MM.1S (cell line): ENCODE results near the gene PSMA2.

ENCODE experiments used
- DNase-seq: peaks from one replicate; pipeline ENCODE4 v3.0.0-alpha.2; 2015
- H2AFZ ChIP-seq: fragments of 300-600 bp; sonication (generic); 2 replicates; pipeline ENCODE4 v1.6.0; 2016; ENCODE audit warnings: antibody characterized with exemption, low read length
- H3F3A ChIP-seq: fragments of 300-600 bp; sonication (generic); 2 replicates; pipeline ENCODE4 v1.6.1; 2016; ENCODE audit warnings: mild to moderate bottlenecking, antibody characterized with exemption, low read length, moderate library complexity, mixed read lengths; ENCODE audit not compliant: insufficient read depth
- H3K27ac ChIP-seq: fragments of 300-600 bp; sonication (generic); 2 replicates; pipeline ENCODE4 v1.5.1; 2016; ENCODE audit warnings: mild to moderate bottlenecking, low read length
- H3K27me3 ChIP-seq: fragments of 300-600 bp; sonication (generic); replicated peaks from 2 replicates; pipeline ENCODE4 v1.6.0; 2016; ENCODE audit warnings: low read length; ENCODE audit not compliant: insufficient read depth
- H3K36me3 ChIP-seq: fragments of 300-600 bp; sonication (generic); replicated peaks from 2 replicates; pipeline ENCODE4 v1.6.1; 2016; ENCODE audit warnings: mild to moderate bottlenecking, low read length, mixed read lengths; ENCODE audit not compliant: insufficient read depth
- H3K4me1 ChIP-seq: fragments of 300-600 bp; sonication (generic); 2 replicates; pipeline ENCODE4 v1.6.1; 2016; ENCODE audit warnings: low read length, mixed read lengths
- H3K4me2 ChIP-seq: fragments of 300-600 bp; sonication (generic); 2 replicates; pipeline ENCODE4 v1.6.0; 2016; ENCODE audit warnings: low read depth, low read length
- H3K4me3 ChIP-seq: fragments of 300-600 bp; sonication (generic); 2 replicates; pipeline ENCODE4 v1.5.1; 2016; ENCODE audit warnings: low read length, mixed read lengths
- H3K79me2 ChIP-seq: fragments of 300-600 bp; sonication (generic); 2 replicates; pipeline ENCODE4 v1.6.1; 2016; ENCODE audit warnings: mixed run types, low read length, mixed read lengths
- H3K9ac ChIP-seq: fragments of 300-600 bp; sonication (generic); 2 replicates; pipeline ENCODE4 v1.6.1; 2016; ENCODE audit warnings: low read length, mixed read lengths
- H3K9me2 ChIP-seq: fragments of 300-600 bp; sonication (generic); replicated peaks from 2 replicates; pipeline ENCODE4 v1.6.1; 2016; ENCODE audit warnings: mild to moderate bottlenecking, low read length, mixed read lengths; ENCODE audit not compliant: insufficient read depth
- H3K9me3 ChIP-seq: fragments of 300-600 bp; sonication (generic); replicated peaks from 2 replicates; pipeline ENCODE4 v1.6.1; 2016; ENCODE audit warnings: mild to moderate bottlenecking, low read length, mixed read lengths; ENCODE audit not compliant: insufficient read depth
- H4K20me1 ChIP-seq: fragments of 300-600 bp; sonication (generic); 2 replicates; pipeline ENCODE4 v1.6.1; 2016; ENCODE audit warnings: mild to moderate bottlenecking, low read length, moderate library complexity, mixed read lengths; ENCODE audit not compliant: insufficient read depth
- EZH2 ChIP-seq: fragments of 300-600 bp; sonication (generic); optimal IDR thresholded peaks from 2 replicates; pipeline ENCODE3; 2017; ENCODE audit warnings: low read depth, mild to moderate bottlenecking, antibody characterized with exemption, low read length, mixed read lengths
- EZH2phosphoT487 ChIP-seq: fragments of 300-600 bp; sonication (generic); IDR thresholded peaks from 2 replicates; pipeline ENCODE4 v1.6.1; 2018; ENCODE audit warnings: antibody characterized with exemption, low read length
- TF ChIP-seq, protein P1 (sequence below): fragments of 300-600 bp; sonication (generic); IDR thresholded peaks from 2 replicates; pipeline ENCODE4 v1.5.1; 2016; ENCODE audit warnings: antibody characterized with exemption, low read length, mixed read lengths

The PSMA2 gene

DNA sequence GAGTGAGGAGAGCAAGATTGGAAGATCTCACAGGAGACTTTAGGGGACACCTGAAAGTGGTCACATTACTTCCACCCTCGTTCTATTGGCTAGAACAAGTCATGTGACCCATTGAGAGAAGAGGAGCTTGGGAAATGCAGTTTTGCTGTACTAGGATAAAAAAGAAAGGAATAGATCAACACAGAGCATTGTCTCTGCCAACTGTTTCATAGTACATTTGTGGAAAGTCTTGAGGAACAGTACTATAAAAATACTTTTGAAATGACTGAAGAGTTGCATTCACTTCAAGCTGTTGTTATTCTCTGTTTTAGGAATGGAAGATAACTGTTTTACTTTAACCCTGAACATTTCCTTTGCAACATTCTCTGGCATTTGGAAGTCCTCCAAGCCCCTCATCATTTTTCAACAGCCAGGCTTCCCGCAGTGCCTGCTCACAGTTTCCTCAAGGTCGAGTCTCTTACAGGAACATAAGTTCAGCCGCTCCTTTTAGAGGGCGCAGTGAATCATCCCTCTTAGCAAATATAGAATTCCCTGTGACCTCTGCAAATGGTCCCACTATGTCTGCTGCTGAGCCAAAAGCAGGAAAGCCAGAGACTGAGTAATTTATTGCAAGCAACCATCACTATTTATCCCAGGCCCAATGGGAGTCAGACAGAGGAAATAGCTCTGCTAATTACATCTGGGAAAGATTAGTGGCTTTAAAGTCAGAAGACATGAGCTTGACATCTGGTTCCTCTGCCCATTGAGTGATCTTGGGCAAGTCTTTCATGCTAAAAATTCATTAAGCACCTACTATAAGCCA lies 40.9 kb upstream of the PSMA2 start:
- Histone ChIP-seq H3F3A (no peaks in the 10 kb centered on the region), H3K36me3 (no peaks in the 10 kb centered on the region), H3K27me3 (no peaks in the 10 kb centered on the region), H3K4me2 (no peak overlapping the region), H4K20me1 (no peaks in the 10 kb centered on the region), H2AFZ (no peak overlapping the region), H3K27ac (no peak overlapping the region), H3K4me3 (no peak overlapping the region), H3K4me1 (no peaks in the 10 kb centered on the region), H3K9me3 (no peaks in the 10 kb centered on the region), H3K9ac (no peak overlapping the region), H3K9me2 (no peaks in the 10 kb centered on the region), H3K79me2 (no peaks in the 10 kb centered on the region)
- DNase-seq = no peak
- TF ChIP-seq EZH2phosphoT487 = no peak
- no peak for TF ChIP-seq EZH2
- TF ChIP-seq, protein P1, sequence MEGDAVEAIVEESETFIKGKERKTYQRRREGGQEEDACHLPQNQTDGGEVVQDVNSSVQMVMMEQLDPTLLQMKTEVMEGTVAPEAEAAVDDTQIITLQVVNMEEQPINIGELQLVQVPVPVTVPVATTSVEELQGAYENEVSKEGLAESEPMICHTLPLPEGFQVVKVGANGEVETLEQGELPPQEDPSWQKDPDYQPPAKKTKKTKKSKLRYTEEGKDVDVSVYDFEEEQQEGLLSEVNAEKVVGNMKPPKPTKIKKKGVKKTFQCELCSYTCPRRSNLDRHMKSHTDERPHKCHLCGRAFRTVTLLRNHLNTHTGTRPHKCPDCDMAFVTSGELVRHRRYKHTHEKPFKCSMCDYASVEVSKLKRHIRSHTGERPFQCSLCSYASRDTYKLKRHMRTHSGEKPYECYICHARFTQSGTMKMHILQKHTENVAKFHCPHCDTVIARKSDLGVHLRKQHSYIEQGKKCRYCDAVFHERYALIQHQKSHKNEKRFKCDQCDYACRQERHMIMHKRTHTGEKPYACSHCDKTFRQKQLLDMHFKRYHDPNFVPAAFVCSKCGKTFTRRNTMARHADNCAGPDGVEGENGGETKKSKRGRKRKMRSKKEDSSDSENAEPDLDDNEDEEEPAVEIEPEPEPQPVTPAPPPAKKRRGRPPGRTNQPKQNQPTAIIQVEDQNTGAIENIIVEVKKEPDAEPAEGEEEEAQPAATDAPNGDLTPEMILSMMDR = no peak

DNA sequence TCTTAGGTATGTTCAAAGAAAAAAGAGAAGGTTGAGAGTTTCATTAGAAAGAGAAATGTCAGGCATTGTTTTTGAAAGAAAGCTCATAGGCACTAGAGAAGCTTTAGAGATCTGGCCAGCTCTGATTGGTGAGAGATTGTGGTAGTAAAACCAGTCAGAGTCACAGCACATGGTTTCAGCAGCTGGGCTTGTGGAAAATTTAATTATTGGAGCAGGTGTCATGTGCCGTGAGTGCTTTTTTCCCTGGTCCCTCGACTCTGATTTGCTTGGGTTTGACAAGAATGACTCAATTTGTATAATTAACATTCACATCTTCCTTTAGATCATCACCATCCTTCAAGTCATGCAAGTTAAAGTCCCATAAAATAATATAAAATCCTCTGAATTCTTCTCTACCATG lies 35.4 kb upstream of the PSMA2 start:
- no peak overlapping the region for H3K4me2 ChIP-seq
- H3K27me3 ChIP-seq = no peaks in the 10 kb centered on the region
- H2AFZ ChIP-seq = no peak overlapping the region
- no peaks in the 10 kb centered on the region for H3K36me3 ChIP-seq
- H3K9ac ChIP-seq = no peak overlapping the region
- H3K27ac ChIP-seq = no peak overlapping the region
- H3K79me2 ChIP-seq = no peaks in the 10 kb centered on the region
- H3K9me2 ChIP-seq = no peaks in the 10 kb centered on the region
- no peaks in the 10 kb centered on the region for H3K9me3 ChIP-seq
- no peaks in the 10 kb centered on the region for H3F3A ChIP-seq
- DNase-seq = no peak
- no peaks in the 10 kb centered on the region for H4K20me1 ChIP-seq
- no peak for TF ChIP-seq EZH2
- TF ChIP-seq, protein P1 = no peak
- no peak for TF ChIP-seq EZH2phosphoT487
- H3K4me3 ChIP-seq = no peak overlapping the region
- H3K4me1 ChIP-seq = no peaks in the 10 kb centered on the region

DNA sequence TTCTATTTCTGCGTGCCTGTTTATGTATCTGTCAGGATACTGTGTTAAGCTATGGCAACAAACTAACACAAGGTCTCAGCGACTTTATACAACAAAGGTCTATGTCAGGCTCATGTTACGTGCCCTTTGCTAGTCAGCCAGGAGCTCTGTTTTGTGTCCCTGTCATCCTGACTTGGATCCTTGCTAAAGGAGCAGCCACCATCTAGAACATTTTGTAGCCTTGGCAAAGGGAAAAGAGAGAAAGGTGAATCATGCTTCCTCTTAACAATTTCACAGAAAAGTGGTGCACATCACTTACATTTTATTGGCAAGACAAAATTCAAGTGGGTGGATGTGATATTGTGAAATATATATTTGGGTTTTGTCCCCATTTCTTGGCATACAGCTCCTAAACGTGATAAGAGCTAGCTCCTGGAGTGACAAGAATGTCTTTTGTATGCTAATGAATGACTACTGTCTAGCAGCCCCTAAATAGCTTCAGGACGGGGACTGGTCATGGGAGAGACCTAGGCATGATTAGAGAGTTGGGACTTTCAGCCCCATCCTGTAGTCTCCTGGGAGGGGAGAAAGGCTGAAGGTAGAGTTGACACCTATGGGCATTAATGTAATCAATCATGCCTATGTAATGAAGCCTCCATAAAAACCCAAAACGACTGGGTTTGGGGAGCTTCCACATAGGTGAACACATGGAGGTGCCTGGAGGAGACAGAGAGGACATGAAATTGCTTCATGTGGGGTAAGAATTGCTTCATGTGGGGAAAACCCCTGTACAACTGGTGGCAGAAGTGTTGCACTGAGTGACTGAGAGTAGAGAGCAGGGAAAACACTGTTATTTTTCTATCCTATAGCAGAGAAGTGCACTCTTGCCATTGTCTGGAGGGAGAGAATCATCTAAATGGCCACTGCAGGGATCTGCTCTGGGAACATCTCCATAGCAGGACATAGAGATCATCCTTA lies 33.2 kb upstream of the PSMA2 start:
- no peak overlapping the region for H3K27ac ChIP-seq

More for the DNA sequence above, 33.2 kb upstream of the PSMA2 start:
- Histone ChIP-seq H3K27me3 (no peaks in the 10 kb centered on the region), H3K9me3 (no peaks in the 10 kb centered on the region), H2AFZ (no peak overlapping the region), H3K9ac (no peak overlapping the region), H4K20me1 (no peaks in the 10 kb centered on the region), H3K36me3 (no peaks in the 10 kb centered on the region), H3K4me3 (no peak overlapping the region), H3K79me2 (no peaks in the 10 kb centered on the region), H3K4me2 (no peak overlapping the region), H3K4me1 (peaks cover 5% of the 10 kb centered on the region; the same call in 1 of the 2 replicates), H3K9me2 (no peaks in the 10 kb centered on the region), H3F3A (no peaks in the 10 kb centered on the region)
- DNase-seq = no peak
- no peak for TF ChIP-seq EZH2phosphoT487
- TF ChIP-seq, protein P1 = no peak
